ENCODE data around the gene NEURL3. TPM values are rescaled to one million over a fixed set of nuclear protein-coding genes. Genes with fewer than 3 reads are reported as not detected.
"Not testable (repeated sequence)": the region's sequence is repeated elsewhere in the genome, so short reads cannot be mapped to it uniquely, and the experiment has no call there.

Gene NEURL3
- not detected in 2 replicates for total RNA-seq (2014; rRNA removed; shearing (Covaris generic))
- not detected in 2 replicates for polyA plus RNA-seq (2014; cell fraction: nucleus; rRNA removed)

GRCh38 chr2:96505231-96505889 is at the start of gene NEURL3:
NEURL3 (minus strand) TSS chr2:96505357; CDS start chr2:96505286, 71 bp downstream.
- no peak for DNase-seq (ENCODE audit: extremely low read depth, low read depth)

DNA sequence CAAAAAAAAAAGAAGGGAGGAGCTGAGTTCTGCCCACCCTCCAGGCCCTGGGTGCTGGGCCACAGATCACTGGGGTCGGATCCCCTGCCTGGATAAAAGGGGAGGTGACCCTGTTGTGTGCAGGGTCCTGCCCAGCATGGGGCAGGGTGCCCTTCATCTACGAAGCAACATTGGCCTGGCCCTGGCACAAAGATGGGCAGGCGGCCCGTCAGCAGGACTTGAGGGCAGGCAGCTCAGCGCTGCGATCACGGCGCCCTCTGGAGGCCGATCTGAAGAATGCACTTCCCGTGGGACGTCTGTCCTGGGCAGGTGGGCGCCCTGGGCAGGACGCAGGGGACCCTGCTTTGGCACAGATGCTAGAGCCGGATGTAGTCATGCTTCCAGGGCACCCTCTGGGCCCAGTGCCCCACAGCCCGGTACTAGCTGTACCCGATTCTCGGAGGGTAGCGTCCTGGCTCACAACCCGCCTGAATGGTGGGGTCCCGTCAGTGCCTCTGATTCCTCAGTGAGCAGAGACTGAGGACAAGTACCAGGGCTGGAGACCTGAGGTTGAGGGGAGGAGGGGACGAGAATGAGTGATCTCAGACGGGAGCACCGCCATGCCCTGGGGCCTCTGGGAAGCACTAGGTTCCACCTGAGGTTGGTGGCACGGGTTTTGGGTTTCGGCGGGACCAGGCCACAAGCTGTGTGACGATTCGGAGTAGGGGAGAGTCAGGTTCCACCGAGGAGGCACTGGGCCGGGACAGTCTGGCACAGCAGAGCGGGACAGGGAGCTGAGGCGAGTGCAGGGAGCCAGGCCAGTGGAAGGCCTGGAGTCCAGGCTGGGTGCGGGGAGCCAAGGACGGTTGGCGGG is 49.4 kb upstream of the NEURL3 start:
- peak; percentile 46 for DNase-seq (ENCODE audit: extremely low read depth, low read depth)

GRCh38 chr2:96553957-96554292 is 48.8 kb upstream of the NEURL3 start:
- not testable (repeated sequence) for DNase-seq (ENCODE audit: extremely low read depth, low read depth)

GRCh38 chr2:96553176-96553956 is 48.2 kb upstream of the NEURL3 start:
- DNase-seq (ENCODE audit: extremely low read depth, low read depth): no peak

GRCh38 chr2:96552315-96553175 is 47.4 kb upstream of the NEURL3 start:
- DNase-seq (ENCODE audit: extremely low read depth, low read depth): no peak

DNA sequence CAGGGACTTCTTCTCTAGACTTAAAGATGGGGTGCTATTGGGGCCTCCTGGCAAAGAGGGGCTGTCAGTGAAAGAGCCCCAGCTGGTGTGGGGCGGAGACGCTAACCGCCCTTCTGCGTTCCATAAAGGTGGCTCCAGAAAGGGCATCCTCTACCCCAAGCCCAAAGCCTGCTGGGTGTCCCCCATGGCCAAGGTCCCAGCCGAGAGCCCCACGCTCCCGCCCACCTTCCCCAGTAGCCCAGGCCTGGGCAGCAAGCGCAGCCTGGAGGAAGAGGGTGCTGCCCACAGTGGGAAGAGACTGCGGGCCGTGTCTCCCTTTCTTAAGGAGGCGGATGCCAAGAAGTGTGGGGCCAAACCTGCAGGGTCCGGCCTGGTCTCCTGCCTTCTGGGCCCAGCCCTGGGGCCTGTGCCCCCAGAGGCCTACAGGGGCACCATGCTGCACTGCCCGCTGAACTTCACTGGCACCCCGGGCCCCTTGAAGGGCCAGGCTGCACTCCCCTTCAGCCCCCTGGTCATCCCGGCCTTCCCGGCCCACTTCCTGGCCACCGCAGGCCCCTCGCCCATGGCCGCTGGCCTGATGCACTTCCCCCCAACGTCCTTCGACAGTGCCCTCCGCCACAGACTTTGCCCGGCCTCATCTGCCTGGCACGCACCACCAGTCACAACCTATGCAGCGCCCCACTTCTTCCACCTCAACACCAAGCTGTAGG is 46.6 kb upstream of the NEURL3 start:
- DNase-seq (ENCODE audit: extremely low read depth, low read depth): no peak

- no peak for DNase-seq (ENCODE audit: extremely low read depth, low read depth)
Observed at GRCh38 chr2:96550787-96551604, 45.8 kb upstream of the NEURL3 start.

DNA sequence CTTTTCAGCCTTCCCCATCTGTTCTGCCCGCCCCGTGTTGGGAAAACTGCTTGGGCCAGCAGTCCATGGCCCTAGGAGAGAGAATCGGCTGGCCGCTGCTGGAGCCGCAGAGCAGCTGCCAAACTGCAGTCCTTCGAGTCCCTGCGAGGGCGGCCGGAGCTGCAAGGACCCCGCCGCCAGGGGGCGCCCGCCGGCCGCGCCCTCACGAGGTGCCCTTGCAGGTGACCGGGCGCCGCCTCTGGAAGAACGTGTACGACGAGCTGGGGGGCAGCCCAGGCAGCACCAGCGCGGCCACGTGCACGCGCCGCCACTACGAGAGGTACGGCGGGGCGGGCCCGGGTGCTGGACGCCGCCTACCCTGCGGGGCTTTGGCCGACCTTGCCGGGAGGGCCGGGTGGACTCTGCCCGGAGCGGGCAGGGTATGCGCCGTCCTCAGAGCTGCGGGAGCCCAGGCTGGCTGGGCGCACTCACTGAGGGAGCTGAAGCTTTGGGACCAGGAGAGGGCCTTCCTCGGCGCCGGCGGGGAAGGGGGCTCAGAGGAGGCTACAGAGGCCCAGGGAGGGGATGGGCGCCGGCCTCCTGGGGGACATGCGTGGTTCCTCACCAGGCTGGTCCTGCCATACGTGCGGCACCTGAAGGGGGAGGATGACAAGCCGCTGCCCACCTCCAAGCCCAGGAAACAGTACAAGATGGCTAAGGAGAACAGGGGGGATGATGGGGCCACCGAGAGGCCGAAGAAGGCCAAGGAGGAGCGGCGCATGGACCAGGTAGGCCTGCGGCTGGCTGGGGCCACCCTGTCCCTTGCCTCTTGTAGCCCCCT is 45.0 kb upstream of the NEURL3 start:
- peak; percentile 35 for DNase-seq (ENCODE audit: extremely low read depth, low read depth)

- DNase-seq (ENCODE audit: extremely low read depth, low read depth): no peak
Observed at GRCh38 chr2:96549466-96549785, 44.3 kb upstream of the NEURL3 start.

- DNase-seq (ENCODE audit: extremely low read depth, low read depth): no peak
Observed at GRCh38 chr2:96548558-96549465, 43.7 kb upstream of the NEURL3 start.

GRCh38 chr2:96547731-96548171 is 42.6 kb upstream of the NEURL3 start:
- no peak for DNase-seq (ENCODE audit: extremely low read depth, low read depth)

- no peak for DNase-seq (ENCODE audit: extremely low read depth, low read depth)
Observed at GRCh38 chr2:96547203-96547641, 42.1 kb upstream of the NEURL3 start.

DNA sequence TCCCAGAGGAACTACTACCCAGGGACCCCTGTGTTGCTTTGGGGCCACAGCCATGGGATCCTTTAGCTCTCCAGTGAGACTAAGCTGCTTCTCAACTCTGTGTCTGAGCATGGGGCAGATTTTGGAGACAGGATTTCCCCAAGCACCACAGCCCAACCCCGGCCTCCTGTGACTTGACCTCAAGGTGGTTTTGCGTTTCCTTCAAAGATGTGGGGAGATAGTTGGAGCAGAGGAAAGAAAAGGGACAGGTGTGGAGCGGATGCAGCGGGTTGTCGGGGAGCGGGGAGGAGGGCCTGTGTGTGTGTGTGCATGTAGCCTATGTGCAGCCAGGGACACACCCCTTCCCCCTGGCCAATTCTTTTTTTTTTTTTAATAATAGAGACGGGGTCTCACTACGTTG is 41.6 kb upstream of the NEURL3 start:
- DNase-seq (ENCODE audit: extremely low read depth, low read depth): no peak

DNA sequence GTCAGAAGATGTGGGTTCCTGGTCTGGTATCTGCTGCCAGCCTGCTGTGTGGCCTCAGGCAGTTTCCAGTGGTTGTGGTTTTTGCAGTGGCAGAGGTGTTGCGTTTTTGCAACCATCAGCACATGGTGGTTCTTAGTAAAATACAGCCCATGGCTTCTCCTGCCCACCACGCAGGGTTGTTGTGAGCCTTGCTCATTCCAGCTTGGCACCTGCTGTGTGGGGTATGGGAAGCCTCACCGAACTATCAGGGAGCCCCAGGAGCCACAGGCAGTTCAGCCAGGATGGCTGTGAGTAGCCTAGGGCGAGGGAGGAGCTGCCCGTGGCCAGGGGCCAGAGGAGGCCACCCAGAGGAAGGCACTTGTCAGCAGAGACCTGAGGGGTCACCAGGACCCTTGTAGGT is 41.2 kb upstream of the NEURL3 start:
- DNase-seq (ENCODE audit: extremely low read depth, low read depth): no peak

GRCh38 chr2:96542357-96542977 is 37.3 kb upstream of the NEURL3 start:
- no peak for DNase-seq (ENCODE audit: extremely low read depth, low read depth)

GRCh38 chr2:96541398-96542152 is 36.4 kb upstream of the NEURL3 start:
- DNase-seq (ENCODE audit: extremely low read depth, low read depth): no peak

Measured in NCI-H460 (cell line).